WERI-Rb-1 (cell line): ENCODE measurements around the gene ASIC3.

Source experiments
- DNase-seq: peaks from one replicate; pipeline ENCODE4 v3.0.0-alpha.2; 2020
- H3K27ac ChIP-seq: fragments of 250-450 bp; sonication (Bioruptor Pico); 2 replicates; pipeline ENCODE4 v1.5.1; 2020; ENCODE audit warnings: mild to moderate bottlenecking, moderate library complexity
- H3K27me3 ChIP-seq: fragments of 250-450 bp; sonication (Bioruptor Pico); 2 replicates; pipeline ENCODE4 v1.5.1; 2021; ENCODE audit warnings: mild to moderate bottlenecking, low read depth, moderate library complexity; ENCODE audit not compliant: insufficient read depth, severe bottlenecking
- H3K36me3 ChIP-seq: fragments of 250-450 bp; sonication (Bioruptor Pico); 2 replicates; pipeline ENCODE4 v1.5.1; 2020; ENCODE audit warnings: mild to moderate bottlenecking, moderate library complexity
- H3K4me3 ChIP-seq: 2 replicates; pipeline ENCODE4 v1.5.1; 2011; ENCODE audit warnings: low read depth, mild to moderate bottlenecking, control low read depth, low read length
- H3K9me3 ChIP-seq: fragments of 250-450 bp; sonication (Bioruptor Pico); 2 replicates; pipeline ENCODE4 v1.5.1; 2021; ENCODE audit warnings: mild to moderate bottlenecking, moderate library complexity; ENCODE audit not compliant: severe bottlenecking
- TF ChIP-seq, protein P1 (sequence below): IDR thresholded peaks from 2 replicates; pipeline ENCODE4 v1.5.1; 2011; ENCODE audit warnings: low read depth, mild to moderate bottlenecking, control low read depth, inconsistent platforms, low read length

ASIC3 gene

DNA sequence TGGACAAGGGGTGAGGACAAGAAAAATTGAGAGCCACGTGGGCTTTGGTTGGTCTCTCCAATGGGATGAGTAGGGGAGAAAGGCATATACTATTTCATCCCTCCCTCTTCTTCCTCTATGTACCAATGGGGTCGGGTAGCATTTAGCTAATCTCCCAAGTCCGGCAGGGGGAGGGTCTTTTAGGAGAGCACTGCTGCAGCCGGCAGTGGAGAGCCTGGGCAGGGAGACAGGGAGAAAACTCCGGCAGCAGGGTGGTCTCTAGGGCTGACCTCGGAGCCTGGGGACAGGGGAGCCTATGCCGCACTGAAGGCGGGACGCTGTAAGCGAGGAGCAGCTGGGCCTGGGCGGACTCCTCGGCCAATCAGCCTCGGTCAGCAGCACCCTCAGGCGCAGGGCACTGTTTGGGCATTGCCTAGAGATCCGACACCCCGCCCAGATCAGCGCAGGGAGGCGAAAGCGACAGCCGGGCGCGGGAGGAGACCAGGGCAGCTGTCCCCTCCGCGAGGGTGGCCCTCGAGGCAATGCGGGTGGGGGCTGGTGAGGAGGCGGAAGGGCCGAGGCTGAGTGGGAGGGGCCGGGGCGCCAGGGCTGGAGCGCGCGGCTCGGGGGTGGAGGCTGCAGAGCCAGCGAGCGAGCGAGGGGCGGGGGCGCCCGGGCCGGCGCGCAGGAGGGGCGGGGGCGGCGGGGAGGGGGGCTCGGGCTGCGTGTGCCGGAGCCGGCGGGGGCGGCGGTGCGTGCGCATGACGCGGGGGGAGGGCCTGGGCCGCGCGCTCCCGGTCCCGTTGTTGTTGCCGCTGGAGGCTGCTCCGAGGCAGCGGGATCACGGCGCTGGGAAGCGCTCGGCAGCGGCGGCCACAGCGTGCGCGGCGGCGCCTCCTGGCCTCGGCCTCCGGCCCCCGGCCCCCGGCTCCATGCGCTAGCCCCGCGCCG, 37.6 kb downstream of the ASIC3 start, which contains the start of gene AGAP3:
TSS of gene AGAP3 (plus strand) at position 785 of the 930 bp plus-strand sequence. CDS start 267 bp downstream, outside the sequence.
- peak within 1 kb of the TSS; percentile 87 for H3K4me3 ChIP-seq
- H3K27me3 ChIP-seq = no peaks in the 10 kb centered on the region
- peak within 1 kb of the TSS; percentile 96 for H3K27ac ChIP-seq
- TF ChIP-seq, protein P1, sequence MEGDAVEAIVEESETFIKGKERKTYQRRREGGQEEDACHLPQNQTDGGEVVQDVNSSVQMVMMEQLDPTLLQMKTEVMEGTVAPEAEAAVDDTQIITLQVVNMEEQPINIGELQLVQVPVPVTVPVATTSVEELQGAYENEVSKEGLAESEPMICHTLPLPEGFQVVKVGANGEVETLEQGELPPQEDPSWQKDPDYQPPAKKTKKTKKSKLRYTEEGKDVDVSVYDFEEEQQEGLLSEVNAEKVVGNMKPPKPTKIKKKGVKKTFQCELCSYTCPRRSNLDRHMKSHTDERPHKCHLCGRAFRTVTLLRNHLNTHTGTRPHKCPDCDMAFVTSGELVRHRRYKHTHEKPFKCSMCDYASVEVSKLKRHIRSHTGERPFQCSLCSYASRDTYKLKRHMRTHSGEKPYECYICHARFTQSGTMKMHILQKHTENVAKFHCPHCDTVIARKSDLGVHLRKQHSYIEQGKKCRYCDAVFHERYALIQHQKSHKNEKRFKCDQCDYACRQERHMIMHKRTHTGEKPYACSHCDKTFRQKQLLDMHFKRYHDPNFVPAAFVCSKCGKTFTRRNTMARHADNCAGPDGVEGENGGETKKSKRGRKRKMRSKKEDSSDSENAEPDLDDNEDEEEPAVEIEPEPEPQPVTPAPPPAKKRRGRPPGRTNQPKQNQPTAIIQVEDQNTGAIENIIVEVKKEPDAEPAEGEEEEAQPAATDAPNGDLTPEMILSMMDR = no peak
- no peaks in the 10 kb centered on the region for H3K9me3 ChIP-seq
- peaks cover 28% of the 10 kb centered on the region for H3K36me3 ChIP-seq
- DNase-seq = peak; percentile 94

DNA sequence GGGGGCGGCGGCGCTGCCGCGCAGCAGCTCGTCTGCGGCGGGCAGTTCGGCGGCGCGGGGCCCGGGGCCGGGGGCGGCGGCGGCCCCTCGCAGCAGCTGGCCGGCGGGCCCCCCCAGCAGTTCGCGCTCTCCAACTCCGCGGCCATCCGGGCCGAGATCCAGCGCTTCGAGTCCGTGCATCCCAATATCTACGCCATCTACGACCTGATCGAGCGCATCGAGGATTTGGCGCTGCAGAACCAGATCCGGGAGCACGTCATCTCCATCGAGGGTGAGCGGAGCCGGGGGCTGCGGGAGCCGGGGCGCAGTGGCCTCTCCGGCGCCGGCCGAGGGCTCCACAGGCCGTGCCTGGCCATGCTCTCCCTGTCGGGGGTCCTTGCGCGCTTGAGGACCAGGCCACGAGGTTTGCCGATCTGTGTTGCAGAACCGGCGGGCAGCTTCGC, 38.5 kb downstream of the ASIC3 start:
- peak overlapping the region; percentile 96 for H3K27ac ChIP-seq
- H3K27me3 ChIP-seq = no peaks in the 10 kb centered on the region
- DNase-seq = no peak
- TF ChIP-seq, protein P1 = no peak
- no peaks in the 10 kb centered on the region for H3K9me3 ChIP-seq
- H3K36me3 ChIP-seq = peaks cover 32% of the 10 kb centered on the region
- H3K4me3 ChIP-seq = peak overlapping the region; percentile 87

DNA sequence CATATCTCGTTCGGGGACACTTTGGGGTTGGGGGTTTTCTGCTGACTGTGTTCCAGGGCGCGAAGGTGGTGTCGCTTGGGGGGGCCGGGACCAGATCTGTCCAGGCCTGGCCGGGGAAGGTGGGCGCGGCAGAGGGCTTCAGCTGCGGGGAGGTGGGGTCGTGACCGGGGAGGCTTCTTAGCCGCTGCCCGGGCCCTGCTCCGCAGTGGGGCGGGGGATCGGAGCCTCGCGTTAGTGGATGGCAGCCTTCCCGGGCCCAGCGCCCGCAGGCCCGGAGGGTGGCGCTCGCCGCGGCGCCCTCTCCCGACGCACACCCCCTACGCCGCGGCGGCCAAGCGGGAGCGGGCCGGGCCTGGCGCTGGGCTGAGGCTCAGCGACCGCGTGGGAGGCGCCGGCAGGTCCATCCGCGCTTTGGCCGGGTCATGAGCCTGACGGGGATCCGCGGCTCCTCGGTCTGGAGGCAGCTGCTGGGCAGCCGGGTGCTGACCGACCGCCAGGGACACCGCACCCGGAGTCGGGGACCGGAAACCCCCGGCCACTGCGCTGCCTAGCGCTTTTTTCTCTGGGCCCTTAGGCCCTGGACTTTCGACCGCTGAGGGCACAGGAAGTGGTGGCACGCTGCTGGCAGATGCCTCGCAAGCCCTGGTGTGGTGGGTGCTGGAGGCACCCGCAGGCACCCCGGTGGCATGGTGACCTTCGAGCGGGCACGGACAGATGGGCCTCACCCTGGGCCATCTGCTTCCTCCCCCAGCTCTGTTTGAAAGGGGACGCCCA, 39.1 kb downstream of the ASIC3 start:
- Histone ChIP-seq H3K9me3 (no peaks in the 10 kb centered on the region), H3K27ac (peak overlapping the region; percentile 96), H3K36me3 (peaks cover 36% of the 10 kb centered on the region), H3K27me3 (no peaks in the 10 kb centered on the region), H3K4me3 (peak overlapping the region; percentile 87)
- peak; percentile 74 for DNase-seq
- TF ChIP-seq, protein P1 = peak; percentile 44

DNA sequence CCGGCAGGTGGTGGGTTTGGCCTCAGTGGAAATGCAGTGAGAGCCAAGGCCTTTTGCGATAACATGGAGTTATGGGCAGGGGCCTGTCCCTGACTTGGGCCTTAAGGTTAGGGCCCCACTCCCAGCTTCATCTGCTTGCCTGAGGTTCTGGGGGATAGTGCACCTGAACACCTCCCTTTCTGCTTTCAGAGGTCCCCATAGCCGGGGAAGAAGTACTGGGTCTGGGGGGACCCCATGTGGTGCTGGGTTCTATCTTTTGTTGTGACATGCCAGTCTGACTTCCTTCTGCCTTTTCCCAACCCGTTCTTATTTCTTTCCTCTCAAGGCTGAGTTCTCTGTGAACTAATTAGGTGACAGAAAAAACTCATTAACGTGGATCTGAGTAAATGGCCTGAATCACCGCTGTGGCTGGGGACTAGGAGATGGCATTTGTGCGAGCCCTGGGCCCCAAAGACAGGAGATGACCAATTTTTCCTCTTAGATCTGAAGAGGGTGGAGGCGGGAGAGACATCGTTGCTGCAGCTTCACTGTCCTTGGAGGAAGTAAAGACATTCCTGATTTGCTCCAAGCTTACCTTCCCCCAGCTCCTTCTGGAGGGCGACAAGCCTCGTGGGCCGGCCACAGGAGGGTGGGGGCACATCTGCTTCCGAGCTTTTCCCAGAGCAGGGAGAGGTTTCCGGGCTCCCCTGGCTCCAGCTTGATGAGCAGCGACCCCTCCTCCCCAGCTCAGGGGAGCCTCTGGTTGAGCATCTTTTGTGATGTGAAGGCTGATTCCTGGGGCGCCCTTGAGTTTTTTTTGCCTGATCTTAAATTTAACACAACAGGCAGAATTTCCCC, 39.9 kb downstream of the ASIC3 start:
- H3K36me3 ChIP-seq = peaks cover 44% of the 10 kb centered on the region
- H3K4me3 ChIP-seq = peak overlapping the region; percentile 87
- no peaks in the 10 kb centered on the region for H3K9me3 ChIP-seq
- H3K27ac ChIP-seq = peak overlapping the region; percentile 96
- no peak for DNase-seq
- no peaks in the 10 kb centered on the region for H3K27me3 ChIP-seq
- TF ChIP-seq, protein P1 = no peak
